Glomerular endothelial cell (primary cell): Measurements from ENCODE around the gene KAZN. TPM values are rescaled to one million over a fixed set of nuclear protein-coding genes. Genes with fewer than 3 reads are reported as not detected.

Experiments used
- DNase-seq: peaks from one replicate; pipeline ENCODE4 v3.0.0-alpha.2; 2011; ENCODE audit warnings: low read depth, low spot score; ENCODE audit errors: extremely low read depth
- total RNA-seq: library from RNA; depleted of rRNA; stranded (reverse); fragments of >200 nt; gene quantifications from 2 replicates; pipeline ENCODE4 v1.2.3, GENCODE V29; 2015

The KAZN gene
- total RNA-seq, 1 donor from 2014 or later, result 6.9 TPM

DNA sequence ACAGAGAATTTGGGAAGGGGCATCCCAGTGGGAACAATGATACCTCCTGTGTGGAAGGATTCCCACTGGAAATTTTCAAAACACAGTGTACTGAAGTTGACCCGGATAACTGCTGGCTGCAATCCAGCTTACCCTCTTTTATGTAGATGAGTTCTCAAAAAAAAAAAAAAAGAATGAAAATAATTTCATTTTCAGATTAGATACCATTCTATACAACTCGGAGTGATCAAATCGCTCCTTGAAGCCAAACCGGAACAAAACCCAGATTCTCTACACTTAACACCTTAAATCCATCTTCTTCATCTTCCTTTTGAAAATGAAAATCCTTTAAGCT lies 69.1 kb downstream of the KAZN start:
- no peak for DNase-seq

DNA sequence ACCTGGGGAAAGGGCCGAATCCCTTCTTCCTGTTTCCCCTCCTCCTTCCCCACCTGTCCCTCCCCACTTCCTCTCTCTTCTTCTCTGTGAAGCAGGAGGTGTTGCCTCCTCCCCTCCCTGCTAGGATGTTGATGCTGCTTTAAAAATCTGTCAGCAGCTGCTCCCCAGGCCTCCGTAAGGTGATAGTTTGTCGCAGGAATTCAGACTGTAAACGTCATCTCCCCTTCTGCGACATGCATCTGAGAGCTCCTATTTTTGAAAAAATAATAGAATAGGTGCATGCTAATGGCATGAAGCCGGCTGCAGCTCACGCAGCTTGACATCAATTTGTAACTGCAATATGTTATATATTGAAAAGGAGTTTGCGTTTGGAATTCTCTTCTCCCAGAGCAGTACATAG lies 70.1 kb downstream of the KAZN start:
- DNase-seq, result no peak

DNA sequence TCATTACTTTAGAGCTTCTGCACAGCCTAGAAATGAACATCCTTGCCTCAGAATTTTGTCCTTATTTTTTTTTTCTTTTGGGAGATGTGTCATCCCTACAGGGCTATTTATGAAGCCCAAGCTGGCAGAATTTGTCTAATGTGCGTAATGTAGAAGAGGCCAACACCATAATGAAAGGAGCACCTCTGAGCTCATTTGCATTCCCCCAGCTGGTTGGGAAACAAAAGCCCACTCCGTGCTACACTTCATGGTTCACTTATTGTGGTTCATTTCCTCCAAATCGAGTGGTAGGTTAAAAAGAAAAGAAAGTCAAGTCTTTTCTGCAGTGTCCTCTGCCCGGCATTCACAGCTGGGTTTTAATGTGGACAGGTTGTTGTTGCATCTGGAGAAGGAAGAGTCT lies 73.5 kb downstream of the KAZN start:
- no peak for DNase-seq

DNA sequence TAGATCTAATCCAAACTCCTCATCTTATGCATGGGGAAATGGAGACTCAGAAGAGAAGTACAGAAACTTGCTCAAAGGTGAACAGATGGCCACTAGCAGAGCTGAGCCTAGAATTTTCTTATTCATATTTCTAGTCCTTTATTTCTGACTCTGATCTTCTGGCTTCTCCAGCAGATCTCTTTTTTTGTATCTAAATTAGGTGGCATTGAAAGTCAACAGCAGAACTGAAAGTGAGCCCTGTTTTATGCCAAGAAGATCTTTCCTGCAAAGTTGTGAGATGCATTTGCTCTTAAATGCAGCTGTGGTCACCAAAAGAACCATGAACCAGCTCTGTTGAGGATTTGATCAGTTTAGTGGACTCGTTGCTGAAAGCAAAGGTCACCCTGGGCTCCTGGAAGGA lies 75.5 kb downstream of the KAZN start:
- no peak for DNase-seq

DNA sequence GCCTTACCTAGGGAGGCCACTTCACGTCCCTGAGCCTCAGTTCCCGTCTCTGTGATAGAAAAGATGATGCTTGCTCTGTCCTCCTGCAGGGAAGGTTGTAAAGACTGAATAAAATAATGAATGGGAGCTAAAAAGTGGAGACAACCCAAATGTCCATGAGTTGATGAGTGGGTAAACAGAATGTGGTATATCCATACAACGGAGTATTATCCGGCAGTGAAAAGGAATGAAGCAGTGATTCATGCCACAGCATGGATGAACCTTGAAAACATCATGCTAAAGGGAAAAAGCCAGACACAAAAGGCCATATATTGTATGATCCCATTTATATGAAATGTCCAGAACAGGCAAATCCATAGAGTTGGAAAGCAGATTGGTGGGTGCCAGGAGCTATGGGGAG lies 77.9 kb downstream of the KAZN start:
- DNase-seq, result no peak

DNA sequence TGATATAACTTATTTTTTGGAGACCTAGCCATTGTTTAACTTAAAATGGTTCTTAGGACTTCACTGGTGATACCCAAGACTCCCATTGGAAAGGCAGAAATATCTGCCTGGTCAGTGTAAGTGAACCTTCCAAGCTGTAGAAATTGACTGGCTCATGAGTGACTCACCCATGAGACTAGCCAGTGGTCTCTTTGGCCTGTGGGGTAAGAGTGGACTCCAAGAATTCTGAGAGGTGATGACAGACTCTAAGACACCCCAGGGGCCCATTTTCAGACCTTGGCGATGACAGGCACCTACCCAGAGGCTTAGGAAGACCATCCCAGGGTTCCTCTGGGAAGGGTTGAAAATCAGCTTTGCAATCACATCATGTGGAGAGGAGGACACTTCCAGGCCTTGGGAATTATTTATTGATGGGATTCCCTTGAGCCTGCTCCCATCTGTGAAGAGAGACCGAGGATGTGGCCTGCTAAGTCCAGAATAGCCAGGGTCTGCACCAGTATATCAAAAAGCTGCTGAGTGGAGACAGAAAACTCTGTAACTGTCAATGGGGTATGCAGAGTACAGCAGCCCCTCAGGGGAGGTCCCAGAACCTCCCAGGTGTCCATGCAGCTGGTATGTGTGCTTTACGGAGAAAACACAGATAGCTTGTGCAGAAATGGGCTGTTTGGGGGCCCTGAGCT lies 78.9 kb downstream of the KAZN start:
- DNase-seq, result no peak

DNA sequence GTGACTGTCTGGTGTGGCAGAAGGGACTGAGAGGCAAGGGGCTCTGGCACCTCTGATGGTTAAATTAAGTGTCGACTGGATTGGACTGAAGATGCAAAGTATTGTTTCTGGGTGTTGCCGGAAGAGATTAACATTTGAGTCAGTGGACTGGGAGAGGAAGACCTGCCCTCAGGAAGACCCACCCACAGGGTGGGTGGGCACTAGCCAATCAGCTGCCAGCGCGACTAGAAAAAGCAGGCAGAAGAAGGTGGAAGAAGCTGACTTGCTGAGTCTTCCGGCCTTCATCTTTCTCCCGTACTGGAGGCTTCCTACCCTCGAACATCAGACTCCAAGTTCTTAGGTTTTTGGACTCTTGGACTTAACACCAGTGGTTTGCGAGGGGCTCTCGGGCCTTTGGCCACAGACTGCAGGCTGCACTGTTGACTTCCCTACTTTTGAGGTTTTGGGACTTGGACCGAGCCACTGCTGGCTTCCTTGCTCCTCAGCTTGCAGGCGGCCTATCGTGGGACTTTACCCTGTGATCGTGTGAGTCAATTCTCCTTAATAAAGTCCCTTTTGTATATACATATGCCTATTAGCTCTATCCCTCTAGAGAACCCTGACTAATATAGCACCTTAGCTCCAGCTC lies 79.6 kb downstream of the KAZN start:
- DNase-seq, result no peak

DNA sequence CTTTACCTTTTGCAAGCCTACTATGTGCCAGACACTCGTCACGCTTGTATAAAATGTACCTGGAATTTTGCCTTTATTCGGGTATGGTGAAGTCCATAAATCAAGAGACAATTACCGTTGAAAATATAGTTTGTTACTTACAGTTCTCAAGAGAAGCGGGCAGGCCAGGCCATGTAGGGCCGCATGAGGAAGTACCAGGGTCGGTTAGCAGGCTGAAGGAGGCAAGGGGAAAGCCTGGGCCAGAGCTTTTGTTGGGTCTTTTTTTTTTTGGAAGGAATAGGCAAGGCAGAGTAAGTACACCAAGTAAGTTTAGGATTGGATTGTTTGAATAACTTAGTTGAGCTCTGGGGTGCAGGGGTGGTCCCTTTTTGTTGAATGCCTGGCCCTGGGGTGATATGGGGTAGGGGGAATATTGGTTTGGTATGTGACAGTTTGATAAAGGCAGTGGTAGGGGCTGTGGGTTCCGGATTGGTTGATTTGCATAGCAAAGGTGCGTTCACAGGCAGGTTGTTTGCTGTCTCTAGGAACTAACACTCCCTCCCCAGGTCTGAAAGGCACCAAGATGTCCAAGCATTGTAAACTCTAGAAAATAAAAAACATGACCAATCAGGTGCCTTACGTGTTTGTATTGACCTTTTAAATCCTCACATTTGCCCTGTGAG lies 80.7 kb downstream of the KAZN start:
- no peak for DNase-seq

DNA sequence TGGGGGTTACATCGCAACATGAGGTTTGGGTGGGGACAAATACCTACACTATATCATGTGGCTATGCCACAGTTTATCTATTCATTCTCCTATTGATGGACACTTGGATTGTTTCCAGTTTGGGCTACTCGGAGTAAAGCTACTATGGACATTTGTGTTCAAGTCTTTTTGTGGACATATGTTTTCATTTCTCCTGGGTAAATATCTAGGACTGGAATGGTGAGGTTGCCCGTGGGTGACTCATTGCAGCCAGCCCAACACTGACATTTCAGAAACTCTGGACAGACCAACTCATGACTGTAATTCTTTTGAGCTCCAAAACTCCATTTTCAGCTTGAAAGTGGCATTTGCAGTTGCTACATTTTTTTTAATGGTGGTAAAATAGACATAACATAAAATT lies 82.7 kb downstream of the KAZN start:
- no peak for DNase-seq

DNA sequence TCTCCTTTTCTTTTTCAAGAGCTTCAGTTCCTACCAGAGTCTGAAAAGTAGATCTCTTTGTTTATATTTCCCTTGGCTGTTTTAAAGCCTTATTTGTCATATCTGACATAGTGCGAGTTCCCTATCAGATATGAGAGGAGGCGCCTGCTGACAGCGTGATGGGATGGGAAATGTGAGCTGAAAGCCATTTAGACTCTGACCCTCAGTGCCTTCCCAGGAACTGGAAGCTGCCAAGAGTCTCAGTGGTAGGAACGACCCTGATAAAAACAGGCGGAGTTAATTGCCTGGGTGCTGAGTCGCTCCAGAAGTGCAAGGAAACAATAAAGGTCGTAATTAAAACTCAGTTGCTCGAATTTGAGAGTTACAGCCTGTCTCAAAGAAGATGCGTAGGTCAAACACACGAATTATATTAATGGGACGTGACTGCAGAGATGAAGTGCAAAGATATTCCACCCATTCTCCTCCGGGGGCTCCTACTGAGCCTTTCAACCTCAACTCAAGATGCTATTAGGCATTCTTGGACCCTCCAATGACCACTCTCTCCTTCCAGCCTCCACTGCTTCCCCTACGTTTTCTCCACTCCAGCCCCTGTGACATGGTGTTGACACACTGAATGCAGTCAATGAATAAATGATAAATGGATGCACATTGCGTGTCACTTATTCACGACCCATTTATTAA lies 84.6 kb downstream of the KAZN start:
- DNase-seq, result no peak

DNA sequence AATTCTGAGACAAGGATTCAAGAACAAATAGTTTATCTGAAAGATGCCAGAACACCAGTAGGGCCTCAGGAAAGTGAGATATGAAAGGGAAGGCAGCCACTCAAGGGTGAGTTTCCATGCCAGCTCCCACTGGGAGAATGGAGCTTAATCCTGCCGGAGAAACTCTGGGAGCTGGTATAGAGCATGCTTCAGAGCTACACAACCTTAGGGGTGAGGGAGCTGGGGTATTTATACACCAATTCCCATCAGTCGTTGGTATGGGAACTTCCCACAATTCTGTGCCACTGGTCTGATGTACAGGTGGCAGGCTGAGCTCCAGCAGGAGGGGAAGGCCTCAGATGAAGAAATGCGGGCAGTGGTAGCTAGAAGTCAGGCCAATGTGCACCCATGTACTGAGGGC lies 86.6 kb downstream of the KAZN start:
- no peak for DNase-seq

DNA sequence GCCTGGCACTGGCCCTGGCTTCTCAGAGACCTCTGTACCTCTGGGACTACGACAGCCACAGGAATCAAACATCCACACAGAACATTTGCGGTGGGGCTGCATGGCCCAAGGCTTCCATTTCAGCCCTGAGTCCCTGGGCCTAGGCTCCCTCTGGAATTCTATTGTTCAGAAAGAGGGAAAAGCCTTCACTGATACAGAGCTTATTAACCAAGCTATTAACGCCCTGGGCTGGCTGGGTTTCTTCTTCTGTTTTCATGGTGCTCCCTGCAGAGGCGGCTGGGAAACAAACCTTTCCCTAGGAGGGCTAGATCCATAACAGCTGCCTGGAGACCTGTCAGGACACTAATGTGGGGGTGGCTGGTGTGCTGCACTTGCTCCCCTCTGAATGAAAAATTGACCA lies 88.2 kb downstream of the KAZN start:
- DNase-seq, result no peak

DNA sequence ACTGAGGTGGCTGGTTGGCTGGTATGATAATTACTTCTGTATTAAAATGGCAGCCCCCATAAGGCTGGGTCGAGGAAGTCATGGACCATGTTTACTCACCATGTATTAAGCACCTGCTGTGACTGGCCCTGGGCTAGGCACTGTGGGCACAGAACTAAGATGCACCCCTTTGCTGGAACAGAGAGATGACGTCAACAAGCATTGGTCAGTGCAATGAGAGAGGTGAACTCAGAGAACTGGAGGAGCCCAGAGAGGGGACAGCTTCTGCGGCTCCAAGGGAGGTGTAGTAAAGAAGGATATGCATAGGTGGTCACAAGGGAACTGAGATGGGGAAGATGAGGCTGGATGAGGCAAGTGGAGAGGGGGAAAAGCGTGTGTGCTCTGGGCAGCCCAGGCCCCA lies 88.7 kb downstream of the KAZN start:
- DNase-seq, result no peak

DNA sequence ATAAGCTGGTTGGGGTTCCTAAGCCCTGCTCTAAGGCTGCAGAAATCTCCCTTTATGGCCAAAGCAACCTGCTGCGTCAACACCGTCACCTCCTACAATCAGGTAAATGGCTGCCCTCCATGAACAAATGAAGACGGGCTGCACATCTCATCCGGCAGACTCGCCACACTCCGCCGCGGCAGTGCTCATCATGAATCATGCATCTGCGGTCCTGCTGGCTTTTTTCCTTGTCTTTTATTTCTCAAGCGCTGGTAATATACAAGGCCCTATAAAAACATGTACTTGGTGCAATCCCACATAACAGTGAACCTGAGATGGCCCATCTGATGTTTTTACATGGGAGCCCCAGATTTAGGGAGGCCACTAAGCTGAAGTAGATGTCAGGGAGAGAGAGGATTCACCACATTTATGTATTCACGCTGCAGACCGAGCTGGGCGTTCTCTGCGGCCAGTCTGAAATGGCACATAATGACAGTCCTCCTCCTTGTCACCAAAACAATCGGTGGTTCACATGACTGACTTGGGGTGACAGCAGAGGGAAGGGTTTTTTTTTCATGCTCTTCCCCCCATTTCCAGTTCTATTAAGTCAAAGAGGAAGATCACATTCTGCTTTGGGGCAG lies 91.6 kb downstream of the KAZN start:
- no peak for DNase-seq

DNA sequence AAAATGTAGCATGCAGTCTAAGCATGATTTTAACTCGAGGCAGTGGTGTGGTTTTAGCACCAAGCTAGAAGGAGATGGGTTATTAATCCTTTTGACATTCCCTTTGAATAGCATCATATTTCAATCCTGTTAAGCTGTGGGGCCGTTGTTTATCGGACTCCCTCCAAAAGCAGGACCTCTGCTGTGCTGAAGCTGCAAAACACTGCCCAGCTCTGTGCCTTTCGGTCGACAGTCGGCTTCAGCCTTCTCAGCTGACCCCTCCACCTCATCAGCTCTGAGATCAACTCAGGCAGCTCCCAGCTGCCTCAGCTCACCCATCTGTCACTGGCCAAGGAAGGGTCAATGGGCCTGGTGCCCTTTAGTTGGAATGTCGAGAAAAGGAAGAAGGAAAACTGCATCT lies 95.5 kb downstream of the KAZN start:
- DNase-seq, result no peak

DNA sequence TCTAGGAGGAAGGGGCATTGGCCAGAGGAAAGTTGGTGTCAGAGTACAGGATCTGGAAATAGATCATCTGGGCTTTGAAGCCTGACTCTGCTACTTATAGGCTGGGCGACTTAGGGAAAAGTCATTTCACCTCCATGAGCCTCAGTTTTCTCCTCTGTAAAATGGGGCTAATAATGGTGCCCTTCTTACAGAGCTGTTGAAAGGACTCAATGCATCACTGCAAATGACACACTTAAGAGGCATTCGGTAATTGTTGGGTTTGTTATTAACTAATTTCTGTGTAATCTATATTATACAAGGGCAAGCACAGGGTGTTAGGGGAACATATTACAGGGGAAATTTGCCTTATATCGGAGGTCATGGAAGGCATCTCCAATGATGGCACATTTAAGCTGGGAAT lies 96.1 kb downstream of the KAZN start:
- no peak for DNase-seq

DNA sequence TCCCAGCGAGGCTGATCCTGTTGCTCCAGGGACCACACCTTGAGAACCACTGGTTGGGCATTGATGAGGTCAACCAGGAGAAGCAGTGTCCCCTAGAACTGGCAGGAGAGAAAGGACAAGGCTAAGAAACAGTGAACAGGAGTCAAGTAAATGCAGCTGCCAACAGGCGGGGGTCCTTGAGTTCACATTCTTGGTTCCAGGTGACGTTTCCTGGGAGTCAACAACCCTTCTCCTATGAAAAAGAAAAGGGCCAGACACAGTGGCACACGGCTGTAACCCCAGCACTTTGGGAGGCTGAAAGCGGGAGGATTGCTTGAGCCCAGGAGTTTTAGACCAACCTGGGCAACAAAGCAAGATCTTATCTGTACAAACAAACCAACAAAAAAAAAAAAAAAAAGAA lies 98.3 kb downstream of the KAZN start:
- no peak for DNase-seq

DNA sequence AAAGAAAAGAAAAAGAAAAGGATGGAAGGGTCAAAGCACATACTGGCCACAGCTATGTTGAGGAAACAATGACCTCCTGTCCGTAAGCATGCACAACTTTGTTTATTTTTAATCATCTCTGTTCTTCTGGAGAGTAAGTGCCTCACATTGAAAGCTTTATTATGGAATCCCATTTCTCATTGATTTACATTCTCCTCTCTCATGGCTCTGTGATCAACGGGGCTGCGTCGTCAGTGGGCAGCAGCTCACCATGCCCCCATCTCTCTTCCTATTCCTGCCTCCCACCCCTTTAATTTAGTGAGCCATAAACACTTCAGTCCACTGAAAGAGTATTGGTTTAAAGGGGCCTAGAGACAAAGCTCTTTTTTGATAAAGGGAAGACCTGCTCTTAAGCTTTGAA lies 98.9 kb downstream of the KAZN start:
- no peak for DNase-seq

DNA sequence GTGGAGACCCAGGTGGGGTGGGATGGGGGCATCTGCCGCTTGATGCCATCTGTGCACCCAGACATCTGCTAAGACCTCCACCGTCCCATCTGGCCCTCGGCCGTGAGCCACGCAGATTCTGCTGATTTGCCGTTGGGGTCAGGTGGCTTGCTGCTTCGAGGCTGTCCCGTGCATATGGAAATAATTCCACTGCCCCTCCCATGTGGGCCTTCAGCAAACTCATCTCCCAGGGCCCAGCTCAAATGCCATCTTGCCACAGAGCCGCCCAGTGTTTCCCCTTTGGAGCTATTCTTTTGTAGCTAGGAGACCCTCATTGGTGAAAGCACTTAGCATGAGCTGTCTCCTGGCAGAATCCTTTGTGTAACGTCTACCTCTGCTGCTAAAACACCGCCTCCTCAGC lies 99.8 kb downstream of the KAZN start:
- DNase-seq, result no peak

DNA sequence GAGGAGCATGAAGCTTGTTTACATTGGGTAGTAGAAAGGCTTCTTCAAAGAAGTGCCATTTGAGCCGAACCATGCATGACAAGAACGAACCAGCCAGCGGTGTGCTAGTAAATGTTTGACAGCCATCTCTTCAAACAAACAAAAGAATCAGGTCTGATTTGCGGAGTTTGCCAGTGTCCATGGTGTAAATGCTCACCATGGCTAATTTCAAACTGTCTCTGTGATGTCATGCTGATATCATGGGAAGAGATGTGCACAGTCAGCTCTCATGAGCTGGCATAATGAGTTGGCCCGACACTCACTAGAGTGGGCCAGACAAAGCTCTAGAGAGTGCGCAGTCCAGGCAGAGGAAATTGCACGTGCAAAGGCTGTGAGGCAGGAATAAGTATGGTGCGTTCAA lies 101.1 kb downstream of the KAZN start:
- no peak for DNase-seq

DNA sequence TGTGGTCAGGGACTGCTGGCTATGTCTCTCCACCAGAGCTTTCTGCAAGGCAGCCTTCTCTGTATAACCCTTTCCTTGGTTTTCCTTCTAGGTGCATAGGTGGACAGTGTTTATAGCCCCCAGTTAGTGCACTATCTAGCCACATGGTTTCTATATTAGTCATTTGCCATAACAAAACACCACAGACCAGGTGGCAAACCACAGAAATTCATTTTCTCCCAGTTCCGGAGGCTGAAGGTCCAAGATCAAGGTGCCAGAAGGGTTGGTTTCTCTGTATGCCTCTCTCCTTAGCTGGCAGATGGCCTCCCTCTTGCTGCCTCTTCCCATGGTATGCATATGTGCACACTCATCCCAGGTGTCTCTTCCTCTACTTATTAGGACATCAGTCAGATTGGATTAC lies 106.4 kb downstream of the KAZN start:
- no peak for DNase-seq

DNA sequence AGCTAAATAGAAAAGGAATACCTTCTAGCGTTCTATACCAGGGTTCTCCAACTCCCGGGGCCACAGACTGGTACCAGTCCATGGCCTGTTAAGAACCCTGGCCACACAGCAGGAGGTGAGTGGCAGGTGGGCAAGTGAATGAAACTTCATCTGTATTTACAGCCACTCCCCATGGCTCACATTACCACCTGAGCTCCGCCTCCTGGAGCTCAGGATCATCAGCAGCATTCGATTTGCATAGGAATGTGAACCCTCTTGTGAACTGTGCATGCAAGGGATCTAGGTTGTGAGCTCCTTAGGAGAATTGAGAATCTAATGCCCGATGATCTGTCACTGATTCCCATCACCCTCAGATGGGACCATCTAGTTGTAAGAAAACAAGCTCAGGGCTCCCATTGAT lies 107.3 kb downstream of the KAZN start:
- no peak for DNase-seq
